ENCODE data around the gene RAB5B.
"Not testable (repeated sequence)": the region's sequence is repeated elsewhere in the genome, so short reads cannot be mapped to it uniquely, and the experiment has no call there.

RAB5B gene

DNA sequence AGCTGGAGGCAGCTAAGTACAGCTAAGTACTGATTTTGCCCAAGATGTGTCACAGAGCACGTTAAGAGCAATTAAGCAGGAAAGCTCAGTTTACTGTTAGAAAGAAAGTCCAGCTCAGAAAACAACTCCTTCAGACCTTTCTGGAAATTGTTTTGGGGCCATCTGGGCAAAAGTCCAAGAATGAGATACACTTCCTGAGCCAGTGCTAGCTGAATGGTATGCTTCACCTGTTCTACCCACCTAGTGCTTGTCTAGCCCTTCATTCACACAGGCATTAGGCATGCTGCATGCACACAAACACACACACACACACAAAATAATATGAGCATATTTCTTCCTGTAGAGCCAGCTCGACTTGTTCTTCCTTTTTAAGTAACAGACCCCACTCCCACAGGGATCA lies 40.3 kb downstream of the RAB5B start:
- no peak for DNase-seq (ENCODE audit: low spot score)

DNA sequence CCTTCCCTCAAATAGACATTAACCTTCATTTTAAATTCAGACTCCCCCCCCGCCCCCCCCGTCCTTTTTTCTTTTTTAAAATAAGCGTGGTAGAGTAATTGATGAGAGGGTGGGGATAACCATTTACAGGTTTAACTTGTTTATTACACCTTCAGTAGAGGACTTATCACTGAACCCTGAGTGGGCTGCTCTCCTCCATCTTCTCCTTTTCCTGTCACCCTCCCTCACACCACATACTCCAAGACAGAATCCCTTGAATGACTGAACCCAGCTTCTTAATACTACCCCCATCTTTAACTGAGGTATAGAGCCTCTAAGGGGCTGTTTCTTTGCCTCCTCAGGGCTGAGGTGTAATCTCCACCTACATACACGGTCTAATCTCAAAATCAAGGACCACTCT lies 43.3 kb downstream of the RAB5B start:
- no peak for DNase-seq (ENCODE audit: low spot score)

DNA sequence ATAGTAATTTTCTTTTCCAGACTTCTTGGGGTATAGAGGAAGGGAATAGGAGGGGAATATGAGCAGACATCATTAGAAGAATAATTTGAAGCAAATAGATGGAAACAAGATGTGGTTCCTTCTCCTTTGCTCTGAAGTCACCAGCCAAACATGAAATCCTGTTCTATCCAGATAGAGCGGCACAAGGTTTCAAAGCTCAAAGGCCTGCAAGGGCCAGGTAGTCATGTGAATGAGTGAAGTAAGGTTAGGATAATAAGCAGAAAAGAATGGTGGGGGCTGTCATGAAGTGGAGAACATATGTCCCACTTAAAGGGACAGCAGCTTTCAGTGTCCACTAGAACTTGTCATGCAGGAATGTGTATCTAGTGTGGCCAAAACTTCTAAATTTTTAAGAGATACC lies 44.5 kb downstream of the RAB5B start:
- DNase-seq (ENCODE audit: low spot score) = no peak

DNA sequence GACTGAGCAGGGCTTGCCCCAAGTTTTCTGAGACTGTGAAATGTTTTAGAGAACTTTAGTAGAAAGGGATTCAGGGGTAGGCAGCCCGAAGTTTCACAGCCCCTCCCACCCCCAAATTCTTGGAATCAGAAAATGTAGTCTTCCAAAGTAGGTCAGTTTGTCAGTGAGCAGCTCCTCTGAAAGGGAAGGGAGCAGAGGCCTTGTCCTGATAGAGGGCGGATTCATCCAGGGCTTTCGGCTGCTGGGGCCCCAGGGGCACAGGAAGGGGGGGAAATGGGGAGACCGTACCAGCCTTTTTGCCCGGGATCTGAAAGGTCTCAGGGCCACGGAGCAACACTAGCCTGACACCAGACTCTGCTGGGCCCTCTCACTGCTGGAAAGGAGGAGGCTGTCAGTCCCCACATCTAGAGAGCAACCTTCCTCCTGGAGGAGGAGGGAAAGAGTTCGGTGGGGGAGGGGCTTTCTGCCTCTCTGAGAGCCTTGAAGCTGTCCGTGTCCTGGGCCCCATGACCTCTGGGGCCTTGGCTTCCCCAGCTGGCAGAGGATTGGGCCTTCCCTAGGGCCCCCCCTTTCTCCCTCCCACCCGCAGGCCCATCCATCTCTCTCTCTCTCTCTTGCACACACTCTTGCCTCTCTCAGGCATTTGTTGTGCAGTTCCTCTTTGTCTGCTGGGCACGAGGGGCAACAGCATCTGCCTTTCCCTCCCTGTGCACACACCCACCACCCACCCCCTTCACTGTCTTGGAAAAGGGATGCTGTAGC lies 46.7 kb downstream of the RAB5B start, which contains the start of gene IKZF4:
Gene IKZF4 (plus strand): TSS at position 621 of the 762 bp plus-strand sequence. CDS start 451 bp downstream, outside the sequence.
- DNase-seq (ENCODE audit: low spot score) = no peak

DNA sequence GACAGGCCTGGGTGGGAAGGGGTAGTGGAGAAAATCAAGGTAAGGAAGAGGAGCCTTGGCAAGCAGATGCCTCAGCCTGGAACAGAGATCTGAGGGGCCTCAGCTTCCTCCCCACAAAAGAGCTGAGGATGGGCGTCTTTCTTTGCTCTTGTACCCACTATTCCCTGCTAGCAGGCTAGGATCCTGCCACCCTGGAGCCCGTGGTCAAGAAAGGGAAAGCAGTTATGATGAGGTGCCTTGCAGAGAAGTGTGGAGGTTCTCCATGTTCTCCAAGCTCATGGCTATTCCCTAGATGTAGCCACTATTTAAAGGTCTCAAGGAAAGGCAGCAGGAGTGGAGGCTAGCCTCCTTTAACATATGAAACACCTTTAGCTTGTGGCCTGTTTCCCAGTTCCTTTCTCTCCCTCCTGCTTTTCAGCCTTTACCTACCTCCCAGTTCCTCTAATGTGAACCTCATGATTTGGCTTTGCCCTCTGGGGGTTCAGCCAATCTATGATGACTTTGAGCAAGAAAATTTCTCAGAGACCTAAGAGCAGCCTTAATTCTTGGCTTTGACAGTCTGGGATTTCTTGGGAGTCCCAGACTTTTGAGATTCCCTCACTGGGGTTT lies 48.1 kb downstream of the RAB5B start:
- no peak for DNase-seq (ENCODE audit: low spot score)

DNA sequence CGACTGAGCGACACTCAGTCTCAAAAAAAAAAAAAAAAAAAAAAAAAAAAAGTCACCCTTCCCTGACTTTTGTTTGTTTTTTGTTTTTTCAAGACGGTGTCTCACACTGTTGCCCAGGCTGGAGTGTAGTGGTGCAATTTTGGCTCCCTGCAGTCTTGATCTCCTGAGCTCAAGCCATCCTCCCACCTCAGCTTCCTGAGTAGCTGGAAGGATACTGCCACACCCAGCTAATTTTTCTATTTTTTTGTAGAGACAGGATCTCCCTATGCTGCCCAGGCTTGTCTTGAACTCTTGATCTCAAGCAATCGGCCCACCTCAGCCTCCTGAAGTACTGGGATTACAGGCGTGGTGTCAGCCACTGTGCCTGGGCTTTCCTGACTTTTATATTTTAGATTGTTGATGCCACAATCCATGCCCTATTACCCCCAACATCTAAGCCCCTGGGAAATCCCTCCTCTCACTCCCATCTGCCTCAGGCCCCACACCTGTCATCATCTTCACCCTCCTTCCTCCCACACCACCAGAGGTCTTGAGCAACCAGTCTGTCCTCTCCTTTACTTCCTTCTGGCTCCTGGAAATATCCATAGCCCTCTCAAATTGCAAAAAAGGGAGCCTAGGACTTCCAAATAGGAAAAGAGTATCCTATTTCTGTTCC lies 54.8 kb downstream of the RAB5B start:
- no peak for DNase-seq (ENCODE audit: low spot score)

DNA sequence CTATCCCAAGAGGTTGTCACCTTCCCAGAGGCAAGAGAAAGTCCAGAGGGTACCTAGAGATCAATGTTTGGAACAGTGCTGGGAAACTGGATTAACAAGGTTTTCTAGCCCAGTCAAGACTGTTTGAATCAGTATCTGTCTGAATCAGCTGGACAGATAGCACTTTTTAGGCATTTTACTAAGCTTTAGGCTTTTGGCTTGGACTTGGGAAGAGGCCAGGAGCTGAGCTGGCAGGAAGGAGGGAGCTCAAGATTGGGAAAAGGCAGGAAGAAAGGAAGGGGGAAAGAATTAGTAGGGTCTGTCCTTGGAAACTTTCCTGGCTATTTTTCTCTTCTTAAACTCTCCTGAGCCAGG lies 55.3 kb downstream of the RAB5B start:
- peak; percentile 52 for DNase-seq (ENCODE audit: low spot score)

DNA sequence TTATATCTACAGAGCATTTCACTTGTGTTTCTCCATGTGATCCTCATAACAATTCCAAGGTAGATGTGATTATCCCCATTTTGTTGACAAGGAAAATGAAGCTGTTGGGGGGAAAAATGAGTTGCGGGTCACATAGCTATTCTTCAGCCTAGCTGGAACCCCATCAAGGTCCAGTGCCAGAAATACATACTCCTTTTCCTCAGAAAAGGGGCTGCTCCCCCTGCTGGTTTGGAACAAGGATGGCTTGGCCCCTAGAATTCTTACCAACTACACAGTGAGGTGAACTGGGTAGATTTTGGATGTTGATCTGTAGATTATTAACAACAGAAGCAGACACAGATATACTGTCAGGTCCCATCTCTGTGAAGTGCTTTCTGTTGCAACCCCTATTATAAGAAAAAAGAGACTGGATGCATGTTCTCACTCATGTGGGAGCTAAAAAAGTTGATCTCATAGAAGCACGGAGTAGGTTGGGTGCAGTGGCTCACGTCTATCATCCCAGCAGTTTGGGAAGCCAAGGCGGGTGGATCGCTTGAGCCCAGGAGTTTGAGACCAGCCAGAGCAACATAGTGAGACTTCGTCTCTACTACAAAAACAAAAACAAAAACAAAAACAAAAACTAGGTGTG lies 55.9 kb downstream of the RAB5B start:
- peak; percentile 74 for DNase-seq (ENCODE audit: low spot score)

DNA sequence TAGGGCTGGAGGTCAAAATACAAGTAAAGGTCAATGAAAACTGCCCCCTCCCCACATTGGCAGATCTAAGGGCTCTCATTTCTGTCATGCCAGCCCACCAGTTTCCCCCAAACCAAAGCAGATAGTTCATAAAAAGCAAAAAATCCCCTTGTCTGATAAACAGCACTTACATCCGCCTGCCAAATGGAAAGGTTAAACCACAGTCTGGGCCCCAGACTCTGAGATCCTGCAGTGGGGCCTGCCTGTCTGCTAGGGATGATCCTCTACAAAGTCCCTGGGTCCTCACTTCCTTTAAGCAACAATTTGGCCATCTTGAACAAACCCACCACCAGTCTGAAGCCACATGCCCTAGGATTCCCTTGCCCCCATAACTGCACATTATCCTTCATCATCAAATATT lies 58.1 kb downstream of the RAB5B start:
- DNase-seq (ENCODE audit: low spot score) = no peak

DNA sequence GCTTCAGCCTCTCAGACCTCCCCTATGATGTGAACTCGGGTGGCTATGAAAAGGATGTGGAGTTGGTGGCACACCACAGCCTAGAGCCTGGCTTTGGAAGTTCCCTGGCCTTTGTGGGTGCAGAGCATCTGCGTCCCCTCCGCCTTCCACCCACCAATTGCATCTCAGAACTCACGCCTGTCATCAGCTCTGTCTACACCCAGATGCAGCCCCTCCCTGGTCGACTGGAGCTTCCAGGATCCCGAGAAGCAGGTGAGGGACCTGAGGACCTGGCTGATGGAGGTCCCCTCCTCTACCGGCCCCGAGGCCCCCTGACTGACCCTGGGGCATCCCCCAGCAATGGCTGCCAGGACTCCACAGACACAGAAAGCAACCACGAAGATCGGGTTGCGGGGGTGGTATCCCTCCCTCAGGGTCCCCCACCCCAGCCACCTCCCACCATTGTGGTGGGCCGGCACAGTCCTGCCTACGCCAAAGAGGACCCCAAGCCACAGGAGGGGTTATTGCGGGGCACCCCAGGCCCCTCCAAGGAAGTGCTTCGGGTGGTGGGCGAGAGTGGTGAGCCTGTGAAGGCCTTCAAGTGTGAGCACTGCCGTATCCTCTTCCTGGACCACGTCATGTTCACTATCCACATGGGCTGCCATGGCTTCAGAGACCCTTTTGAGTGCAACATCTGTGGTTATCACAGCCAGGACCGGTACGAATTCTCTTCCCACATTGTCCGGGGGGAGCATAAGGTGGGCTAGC lies 60.9 kb downstream of the RAB5B start:
- no peak for DNase-seq (ENCODE audit: low spot score)

DNA sequence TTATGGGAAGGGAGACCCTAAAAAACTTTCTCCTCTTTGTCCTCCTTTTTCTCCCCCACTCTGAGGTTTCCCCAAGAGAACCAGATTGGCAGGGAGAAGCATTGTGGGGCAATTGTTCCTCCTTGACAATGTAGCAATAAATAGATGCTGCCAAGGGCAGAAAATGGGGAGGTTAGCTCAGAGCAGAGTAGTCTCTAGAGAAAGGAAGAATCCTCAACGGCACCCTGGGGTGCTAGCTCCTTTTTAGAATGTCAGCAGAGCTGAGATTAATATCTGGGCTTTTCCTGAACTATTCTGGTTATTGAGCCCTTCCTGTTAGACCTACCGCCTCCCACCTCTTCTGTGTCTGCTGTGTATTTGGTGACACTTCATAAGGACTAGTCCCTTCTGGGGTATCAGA lies 63.3 kb downstream of the RAB5B start:
- no peak for DNase-seq (ENCODE audit: low spot score)

DNA sequence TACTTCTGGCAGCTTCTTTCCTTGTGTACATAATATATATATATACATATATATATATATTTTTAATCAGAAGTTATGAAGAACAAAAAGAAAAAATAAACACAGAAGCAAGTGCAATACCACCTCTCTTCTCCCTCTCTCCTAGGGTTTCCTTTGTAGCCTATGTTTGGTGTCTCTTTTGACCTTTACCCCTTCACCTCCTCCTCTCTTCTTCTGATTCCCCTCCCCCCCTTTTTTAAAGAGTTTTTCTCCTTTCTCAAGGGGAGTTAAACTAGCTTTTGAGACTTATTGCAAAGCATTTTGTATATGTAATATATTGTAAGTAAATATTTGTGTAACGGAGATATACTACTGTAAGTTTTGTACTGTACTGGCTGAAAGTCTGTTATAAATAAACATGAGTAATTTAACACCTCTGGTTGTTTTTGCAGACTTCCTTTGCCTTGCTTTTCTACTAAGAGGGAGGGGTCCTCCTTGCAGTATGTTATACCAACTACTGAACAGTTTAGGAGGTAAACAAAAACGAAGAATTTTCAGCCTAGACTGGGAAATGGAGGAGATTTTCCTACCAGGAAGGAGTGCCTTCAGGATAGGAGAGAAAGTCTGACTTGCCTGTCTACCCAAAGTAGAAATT lies 64.3 kb downstream of the RAB5B start:
- DNase-seq (ENCODE audit: low spot score) = no peak

DNA sequence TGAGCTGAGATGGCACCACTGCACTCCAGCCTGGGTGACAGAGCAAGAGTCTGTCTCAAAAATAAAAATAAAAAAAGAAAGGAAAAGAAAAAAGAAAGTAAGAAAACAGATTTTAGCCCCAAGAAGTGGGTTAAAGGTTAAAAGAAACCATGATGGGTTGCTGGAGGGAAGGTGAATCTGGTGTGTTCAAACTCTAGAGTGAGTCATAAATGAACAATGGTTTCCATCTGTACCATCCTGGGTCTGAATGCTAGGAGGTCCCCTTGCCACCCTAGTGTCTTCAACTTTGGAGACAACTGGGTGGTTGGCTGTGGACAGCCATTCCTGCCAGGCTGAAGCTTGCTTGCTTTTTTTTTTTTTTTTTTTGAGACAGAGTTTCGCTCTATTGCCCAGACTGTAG lies 66.3 kb downstream of the RAB5B start:
- DNase-seq (ENCODE audit: low spot score) = no peak

DNA sequence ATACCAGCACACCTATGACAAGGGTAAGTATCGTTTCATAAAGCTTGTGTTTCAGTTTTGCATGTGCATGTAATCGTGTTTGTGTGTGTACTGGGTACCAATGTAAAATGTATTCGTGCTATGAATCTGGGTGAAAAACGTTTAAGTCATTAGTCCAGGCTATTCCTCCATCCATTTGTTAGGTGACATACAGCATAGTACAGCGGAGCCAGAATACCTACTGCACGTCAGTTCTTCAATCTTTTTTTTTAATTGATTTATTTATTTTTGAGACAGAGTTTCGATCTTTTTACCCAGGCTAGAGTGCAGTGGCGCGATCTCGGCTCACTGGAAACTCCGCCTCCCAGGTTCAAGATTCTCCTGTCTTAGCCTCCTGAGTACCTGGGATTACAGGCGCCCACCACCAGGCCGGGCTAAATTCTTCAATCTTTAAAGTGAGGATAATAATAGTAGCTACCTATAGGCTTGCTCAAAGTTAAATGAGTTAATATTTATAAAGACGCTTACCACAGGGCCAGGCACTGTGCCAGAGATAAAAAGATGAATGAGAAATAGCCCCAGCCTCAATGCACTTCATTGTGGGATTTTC lies 67.2 kb downstream of the RAB5B start:
- DNase-seq (ENCODE audit: low spot score) = no peak

DNA sequence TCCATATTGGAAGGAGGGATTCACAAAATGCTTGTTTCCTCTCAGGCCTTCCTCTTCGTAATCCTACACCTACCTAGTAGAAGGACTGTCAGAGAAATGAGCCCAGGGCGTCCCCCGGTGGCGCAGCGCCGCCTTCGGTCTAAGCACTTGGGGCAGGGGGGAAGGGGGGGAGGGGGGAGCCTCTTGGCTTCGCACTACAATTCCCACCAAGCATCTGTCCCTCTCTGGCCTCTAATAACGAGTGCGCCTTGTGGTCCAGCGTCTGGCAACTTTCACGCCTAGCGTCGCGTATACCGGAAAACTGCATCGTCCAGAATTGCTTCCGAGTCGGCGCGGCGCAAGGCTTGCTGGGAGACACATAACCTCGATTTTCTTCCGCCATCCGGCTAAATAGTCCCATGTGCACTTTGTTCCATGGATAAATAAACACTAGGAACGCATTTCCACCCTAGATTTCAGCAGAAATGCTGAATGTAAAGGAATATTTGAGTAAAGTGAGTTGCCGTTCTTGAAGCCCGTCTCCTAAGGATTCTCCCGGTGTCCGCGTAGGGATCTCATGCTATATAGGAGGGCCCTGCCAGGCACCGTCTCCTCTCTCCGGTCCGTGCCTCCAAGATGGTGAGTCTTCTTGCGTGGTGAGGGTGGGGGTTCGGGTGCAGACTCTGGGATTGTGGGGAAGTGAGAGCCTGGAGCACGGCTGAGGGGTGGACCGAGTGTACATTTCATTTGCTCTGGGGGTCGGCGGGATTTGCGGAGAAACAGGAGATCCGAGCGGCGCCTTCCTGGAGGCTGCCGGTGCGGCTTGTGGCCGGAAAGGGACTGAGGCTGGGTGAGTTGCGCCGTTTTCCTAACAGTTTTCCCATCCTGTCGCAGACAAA lies 67.9 kb downstream of the RAB5B start, which contains the start of gene RPS26:
Gene RPS26 (plus strand): TSS at position 367 of the 878 bp plus-strand sequence. CDS start 249 bp downstream, at position 616.
- DNase-seq (ENCODE audit: low spot score) = peak; percentile 94

DNA sequence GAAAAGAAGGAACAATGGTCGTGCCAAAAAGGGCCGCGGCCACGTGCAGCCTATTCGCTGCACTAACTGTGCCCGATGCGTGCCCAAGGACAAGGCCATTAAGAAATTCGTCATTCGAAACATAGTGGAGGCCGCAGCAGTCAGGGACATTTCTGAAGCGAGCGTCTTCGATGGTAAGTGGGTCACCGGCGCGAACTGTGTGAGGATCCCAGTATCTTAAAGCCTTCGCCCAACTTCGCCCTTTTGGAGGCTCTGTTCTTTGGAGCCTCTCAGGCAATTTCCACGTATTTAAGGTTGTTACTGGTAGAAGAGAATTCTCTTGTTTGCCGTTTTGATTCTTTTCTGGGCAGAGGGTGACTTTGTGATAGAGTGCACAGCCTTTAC lies 68.5 kb downstream of the RAB5B start:
- DNase-seq (ENCODE audit: low spot score) = not testable (repeated sequence)

DNA sequence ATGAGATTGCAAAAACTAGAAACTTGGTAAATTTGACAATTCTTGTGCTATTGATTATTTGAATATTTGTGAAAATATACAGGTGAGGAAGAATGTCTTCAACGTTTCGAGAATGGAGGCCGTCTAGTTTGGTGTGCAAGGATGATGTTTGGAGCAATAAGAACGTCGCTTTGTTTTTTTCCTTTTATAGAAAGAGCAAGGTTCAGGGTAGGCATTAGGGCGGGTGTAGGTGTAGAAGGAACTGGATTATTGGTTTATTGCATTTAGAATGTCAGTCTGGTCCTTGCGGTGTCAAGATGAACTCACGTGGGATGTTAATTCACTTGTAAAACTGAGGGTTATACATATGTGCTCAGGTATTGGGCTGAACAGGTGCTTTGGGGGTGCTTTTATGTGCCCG lies 69.0 kb downstream of the RAB5B start:
- DNase-seq (ENCODE audit: low spot score) = no peak

Data from AG20443 (cell line).